NCI-H2227 (cell line): ENCODE results near the gene PRIMA1.

ENCODE experiments used
- DNase-seq: peaks from one replicate; lab custom pipeline; 2025; ENCODE audit not compliant: unreplicated experiment; lab: John Stamatoyannopoulos, UW

PRIMA1 gene

DNA sequence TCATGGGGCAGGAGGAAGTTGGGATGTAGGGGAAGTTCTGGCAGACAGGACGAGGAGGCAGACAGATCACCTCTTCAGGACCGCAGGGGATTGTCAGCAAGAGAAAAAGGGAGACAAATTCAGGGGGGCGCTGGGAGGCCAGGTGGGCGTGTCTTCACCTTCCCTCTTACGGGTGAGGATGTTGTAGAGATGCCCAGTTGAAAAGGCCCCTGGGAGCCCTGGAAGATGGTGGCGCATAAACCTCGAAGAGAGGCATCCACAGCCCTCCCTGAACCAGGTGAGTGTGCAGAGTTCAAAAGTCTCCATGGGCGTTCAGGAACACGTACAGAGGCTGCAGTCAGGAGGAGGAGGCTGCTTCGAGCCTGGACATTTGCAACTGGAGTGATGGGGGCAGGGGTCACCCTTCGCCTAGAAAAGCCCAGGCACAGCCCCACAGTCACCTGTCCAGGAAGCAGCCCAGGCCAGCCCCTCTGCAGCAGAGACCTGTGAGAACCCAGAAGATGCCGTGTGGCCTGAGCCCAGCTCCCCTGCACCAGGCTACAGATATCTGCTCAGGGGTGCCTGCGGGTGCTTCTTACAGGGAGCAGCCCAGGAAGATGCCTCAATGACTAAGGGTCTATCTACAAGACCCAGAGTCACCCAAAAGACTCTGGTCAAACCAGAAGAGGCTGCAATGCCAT is 74.4 kb downstream of the PRIMA1 start:
- no peak for DNase-seq

DNA sequence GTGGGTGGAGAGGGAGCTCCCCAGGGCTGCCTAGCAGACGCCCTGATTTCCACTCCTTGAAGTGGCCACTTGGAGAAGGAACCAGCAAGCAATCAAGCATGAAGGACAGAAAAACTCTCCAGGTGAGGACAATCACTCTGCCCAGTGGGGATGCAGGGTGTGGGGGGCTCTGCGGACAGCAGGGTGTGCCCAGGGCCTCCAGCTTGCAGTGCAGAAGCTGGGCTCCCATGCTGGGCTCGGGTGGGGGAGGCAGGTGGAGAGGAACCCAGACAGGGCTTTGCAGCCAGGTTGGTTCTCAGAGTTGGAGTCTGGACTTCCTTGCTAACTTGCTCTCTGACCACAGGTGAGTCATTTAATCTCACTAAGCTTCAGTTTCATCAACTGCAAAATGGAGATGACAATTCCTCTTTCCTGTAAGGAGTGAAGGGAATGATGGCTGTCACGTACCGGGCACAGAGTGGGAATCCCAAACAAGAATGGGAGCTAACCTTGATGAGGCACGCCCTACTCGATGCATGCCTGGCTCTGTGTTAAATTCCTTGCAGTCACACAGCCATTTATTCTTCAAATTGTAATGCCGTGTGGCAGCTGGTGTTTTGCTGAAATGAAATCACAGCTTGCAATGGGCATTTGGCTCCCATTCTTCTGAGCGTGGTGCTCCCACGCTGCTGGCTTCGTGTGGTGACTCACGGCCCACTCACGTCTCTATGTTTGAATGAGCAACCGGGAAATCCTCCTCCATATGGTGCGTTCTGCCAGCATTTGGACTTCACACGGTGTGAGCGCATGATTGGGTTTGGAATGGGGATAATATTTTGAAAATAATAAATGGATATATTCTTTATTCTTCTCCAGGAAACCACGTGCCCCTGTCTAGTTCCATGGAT is 75.2 kb downstream of the PRIMA1 start:
- no peak for DNase-seq

DNA sequence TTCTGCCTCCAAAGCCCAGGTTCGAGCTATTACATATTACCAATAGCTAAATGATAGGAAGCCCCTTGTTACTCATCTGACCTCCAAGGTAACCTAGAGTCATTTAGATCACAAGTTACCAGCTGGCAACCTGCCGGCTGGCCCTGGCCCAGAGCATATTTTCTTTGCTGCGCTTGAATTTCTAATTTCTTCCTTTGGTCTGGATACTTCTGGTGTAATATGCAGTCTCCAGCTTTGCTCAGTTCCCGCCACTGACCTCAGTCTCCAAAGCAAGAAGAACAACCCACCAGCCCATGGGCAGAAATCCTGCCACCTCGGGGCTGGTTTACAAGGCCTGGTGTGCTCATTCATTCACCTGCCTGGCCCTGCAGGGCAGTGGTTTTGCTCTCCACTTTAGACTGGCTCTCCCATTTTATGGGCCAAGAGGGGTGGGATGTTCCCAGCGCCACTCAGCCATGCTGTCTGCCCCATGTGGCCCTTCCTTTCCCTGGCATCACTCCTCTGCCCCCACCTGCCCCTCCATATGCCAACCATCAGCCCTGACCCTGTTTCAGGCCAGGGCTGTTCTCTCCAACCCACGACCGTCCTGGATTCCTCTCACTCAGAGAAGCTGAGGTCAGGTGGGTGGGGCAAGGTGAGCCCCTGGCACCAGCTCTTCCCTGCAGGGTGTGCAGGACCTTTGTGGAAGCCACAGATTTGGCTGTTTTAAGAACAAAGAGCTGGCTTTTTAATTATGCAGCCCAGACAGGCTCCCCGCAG is 76.0 kb downstream of the PRIMA1 start:
- DNase-seq = no peak

DNA sequence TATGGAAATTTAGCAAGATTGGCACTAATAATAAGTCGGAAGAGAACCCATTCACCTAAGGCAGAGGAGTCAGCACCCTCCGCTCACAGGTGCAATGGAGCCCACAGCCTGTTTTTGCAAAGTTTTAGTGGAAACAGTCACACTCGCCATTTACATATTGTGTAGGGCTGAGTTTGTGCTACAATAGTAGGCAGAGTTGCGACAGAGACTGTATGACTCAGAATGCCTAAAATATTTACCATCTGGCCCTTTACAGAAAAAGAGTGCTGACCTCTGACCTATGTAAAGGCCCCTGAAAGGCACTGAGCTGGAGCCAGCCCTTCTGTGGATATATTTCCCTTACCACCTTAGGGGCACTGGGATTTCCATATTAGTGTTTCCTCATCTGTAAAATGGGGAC is 79.0 kb downstream of the PRIMA1 start:
- no peak for DNase-seq

DNA sequence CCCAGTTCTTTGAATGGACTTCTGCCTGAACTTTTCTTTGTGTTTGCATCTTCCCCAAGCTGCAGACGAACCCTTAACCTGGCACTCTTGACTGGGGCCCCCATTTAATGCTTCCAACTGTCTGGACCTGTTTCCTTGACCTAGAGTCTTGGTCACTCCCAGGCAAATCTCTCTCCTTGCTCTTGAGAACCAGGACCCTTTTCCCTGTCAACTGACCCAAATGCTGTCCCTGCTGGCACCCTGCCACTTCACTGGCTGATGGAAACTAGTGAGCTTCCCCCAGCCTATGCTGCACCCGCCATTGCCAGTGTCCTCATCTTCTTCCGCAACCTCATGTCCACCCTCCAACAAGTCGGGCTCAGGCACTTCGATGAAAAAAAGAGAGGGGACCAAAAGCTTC is 79.5 kb downstream of the PRIMA1 start:
- DNase-seq = no peak

DNA sequence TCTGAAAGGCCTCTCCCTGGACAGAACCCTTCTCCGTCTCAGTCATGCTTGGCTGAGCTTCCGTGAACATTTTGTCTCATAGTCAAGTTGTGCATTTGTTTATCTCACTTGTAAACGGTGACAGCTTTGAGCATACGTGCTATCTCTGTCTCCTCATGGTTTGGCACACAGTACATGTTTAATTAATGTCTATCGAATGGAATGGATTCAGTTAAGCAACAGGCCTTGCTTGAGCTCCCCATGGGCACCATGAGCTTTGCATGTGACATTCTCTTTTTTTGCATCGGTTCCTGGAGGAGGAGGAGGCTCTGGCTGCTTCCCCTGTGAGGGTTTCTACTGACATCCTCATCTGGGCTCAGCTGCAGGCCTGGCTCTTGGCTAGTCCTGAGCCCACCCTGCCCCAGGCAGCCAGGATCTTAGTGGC is 80.0 kb downstream of the PRIMA1 start:
- DNase-seq = no peak

DNA sequence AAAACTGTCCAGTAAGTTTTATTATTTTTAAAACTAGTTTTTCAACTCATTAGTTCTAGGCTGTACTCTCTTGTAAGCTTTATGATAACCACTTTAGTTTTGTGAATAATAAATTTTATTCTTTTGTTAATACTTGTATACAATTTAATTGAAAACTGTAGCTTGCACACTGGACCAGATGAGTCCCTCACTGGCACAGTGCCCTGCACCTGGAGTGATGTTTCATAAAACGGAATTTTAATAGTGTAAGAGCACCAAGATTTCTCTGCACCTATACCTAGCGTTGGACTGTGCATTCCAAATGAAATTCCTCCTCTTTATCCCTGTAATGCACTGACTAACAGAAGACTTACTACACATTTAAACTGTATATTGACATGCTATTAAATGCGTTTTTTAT is 80.8 kb downstream of the PRIMA1 start:
- DNase-seq = no peak

DNA sequence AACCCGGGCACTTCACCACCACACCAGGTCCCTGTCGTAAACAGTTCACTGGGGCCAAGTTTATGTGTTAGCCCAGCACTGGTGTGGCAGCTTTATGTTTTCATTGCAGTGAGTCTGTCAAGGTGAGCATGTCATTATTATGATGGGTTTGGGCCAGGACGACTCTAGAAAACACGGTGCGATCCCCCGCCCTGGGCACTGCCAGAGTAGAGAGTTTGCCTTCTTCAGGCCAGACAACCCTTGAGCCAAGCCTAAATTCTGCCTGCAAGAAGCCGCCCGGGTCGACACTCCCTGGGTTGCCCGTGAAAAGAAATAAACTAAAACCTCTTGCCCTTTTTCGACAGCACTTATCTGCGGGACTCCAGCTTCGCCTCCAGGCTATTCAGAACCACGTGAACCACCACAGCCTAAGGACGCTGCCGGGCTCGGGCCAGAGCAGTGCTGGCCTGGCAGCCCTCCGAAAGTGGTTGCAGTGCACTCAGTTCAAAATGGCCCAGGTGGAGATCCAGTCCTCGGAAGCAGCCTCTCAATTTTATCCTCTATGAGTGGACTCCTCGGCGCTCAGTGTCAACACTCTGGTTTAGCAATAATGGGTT is 81.8 kb downstream of the PRIMA1 start:
- DNase-seq = no peak

DNA sequence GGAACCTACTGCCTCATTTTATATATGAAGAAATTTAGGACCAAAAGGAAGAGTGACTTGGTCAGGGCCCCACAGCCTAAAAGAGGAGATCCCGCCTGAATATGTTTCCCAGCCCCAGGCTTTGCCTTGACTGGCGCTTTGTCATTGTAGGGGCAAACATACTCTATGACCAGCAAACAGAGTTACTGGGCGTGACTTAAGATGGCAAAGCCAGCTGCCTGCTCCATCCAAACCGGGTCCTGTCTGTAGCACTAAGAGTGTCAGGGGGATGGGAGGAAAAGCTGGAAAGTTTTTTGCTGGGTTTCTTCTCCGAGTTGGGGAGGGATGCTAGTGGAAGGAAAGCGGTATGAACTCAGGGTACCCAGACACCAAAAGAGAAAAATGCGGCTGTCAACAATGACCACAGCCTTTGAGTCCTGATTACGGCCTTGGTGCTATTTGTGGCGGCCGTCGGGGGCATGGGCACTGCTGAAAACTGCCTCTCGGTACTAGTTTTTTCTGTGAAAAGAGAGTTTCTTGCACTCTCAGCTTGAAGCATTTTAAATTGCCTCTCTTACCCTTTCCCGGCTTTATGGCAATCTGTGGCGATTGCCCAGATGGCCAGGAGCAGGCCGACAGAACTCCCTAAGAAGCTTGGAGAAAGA is 82.7 kb downstream of the PRIMA1 start:
- DNase-seq = no peak

DNA sequence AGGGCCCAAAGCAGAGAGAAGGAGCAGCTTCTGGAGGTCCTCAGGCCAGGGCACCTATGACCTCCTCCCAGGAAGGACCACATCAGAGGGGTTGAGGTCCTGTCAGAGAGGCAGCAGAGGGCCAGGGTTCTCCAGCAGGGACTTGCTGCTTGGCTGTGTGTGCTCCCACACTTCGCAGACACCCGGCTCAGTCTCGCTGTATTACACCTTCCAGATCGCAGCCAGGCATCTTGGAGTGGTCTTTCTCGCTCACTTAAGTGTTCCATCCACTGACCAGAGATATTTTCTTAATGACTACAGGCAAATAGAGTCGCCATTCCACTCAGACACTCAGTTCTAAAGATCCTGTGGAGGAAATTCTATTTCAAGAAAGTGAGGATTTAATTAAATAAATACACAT is 84.3 kb downstream of the PRIMA1 start:
- DNase-seq = no peak

DNA sequence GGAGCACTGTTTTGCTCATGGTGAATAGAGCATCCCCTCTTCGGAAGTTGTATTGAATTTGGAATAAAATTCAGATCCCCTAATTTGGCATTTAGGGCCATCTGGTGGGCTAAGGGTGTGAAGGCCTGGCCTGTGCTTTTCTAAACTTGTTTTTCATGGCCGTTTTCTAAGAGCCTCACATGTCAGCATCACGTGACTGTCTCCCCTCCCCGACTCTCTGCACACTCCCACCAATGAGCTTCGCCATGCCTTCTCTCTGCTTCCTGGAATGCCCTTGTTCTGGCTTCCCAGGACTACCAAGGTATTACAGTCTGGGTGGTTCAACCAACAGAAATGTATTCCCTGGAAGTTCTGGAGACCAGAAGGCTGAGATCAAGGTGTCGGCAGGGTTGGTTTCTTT is 85.3 kb downstream of the PRIMA1 start:
- no peak for DNase-seq

DNA sequence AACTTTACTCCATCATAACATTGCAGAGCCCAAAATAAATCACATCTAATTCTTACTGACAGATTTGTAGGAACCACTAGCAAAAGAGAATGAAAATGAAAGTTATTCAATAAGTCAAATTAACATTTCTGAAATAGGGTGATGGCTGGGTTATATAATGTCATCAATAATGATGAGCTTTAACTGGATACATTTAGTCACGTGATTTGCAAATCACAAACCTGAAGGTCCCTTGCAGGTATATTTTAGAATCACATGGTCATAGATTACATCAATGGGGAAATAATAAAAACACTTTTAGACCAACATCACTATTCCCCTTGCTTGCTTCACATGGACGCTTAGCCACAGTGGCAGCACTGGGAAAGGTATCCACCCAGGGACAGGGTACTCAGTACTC is 86.7 kb downstream of the PRIMA1 start:
- DNase-seq = no peak

DNA sequence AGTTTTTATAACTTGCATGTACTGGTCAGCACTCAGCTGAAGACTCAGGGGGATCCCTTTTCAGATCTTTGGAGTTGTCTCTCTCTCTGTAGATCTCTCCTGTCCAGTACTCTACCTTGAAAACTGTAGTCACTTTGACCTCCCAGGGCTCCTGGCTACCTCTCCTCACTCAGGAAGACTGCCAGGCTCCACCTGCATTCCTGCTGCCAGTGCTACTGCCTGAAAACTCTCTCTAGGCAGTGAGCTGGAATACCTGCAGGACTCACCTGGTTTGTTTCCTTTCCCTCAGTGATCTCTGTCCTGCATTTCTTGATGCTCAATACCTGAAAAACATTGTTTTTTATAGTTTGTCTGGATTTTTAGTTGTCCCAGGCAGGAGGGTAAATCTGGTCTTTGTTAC is 87.4 kb downstream of the PRIMA1 start:
- no peak for DNase-seq

DNA sequence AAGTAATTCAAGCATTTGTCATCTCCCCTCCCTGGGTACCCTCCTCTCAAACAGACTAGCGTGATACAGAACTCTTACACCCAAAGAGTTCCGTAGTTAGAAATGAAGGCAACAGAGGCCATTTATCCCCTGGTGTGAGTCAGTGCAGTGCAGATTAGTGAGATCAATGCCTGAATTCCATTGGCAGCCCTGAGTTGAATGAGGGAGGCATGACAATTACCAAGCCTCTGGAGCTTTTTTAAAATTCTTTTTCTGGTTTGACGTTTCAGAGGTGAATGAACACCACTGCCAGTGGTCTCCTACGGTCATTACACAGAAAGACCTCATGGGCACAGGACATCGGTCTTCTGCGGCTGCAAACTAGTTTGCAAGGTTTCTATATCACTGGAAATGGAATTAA is 94.4 kb downstream of the PRIMA1 start:
- DNase-seq = no peak

DNA sequence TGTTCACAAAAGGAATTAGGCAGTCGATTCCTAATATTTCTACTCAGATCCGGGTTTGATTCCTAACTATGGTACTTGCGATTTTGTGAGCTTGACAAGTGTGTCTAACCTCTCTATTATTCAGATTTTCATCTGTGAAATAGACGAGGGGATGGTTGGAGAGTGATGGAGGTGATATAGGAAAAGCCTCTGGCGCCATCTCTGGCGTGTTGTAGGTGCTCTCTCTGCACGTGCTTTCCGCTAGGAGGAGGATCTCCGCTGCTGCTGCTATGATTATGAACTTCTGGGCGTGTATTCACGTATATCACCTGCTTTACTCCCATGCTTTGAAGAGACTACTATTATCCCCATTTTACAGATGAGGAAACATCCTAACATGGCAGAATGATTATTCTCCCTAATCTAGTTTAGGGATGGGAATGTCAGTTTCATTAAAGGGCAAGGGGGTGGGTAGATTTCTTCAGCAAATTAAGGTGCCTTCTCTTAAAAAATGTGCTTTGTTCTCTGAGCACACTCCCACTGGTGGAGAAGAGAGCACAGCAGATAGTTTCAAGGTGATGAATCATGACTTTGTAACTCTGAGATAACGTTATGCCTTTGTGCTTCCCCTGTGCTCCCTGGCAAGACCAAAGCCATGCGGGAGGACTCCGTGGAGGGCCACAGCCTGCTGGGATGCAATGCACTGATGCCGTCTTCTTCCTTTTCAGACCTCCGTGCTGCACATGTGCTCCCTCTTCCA is 97.1 kb downstream of the PRIMA1 start:
- no peak for DNase-seq

DNA sequence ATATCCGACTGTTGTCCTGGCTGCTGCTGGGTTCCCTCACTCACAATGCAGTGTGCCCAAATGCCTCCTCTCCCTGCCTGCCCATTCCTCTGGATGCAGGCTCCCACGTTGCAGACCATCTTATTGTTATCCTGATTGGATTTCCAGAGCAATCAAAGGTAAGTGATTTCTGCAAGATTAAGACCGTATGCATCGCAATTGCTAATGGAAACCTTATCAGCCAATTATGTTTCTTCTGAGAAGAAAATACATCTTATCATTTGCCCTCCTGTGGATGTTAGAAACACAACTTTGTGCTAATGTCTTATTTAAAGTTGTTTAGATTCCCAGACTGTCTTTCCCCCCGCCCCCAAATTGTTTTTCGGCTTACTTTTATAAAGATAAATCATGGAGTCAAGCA is 98.1 kb downstream of the PRIMA1 start:
- no peak for DNase-seq

DNA sequence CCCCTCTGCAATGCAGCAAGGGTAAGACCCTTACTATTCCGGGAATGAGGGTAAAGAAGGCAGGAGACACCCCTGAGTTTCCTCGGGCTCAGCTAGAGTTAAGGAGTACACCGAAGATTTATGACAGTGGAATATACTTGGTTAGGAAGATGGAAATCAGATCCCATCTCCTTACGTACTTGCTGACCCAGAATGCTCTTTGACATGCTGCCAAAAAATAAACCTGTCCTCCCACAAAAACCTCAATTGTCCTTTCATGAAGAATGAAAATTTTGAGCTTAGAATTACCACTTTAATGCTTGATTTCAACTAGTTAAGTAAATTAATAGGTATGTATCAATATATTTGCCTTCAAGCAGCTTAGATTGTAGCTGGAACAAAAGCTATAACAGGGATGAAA is 99.5 kb downstream of the PRIMA1 start:
- no peak for DNase-seq

DNA sequence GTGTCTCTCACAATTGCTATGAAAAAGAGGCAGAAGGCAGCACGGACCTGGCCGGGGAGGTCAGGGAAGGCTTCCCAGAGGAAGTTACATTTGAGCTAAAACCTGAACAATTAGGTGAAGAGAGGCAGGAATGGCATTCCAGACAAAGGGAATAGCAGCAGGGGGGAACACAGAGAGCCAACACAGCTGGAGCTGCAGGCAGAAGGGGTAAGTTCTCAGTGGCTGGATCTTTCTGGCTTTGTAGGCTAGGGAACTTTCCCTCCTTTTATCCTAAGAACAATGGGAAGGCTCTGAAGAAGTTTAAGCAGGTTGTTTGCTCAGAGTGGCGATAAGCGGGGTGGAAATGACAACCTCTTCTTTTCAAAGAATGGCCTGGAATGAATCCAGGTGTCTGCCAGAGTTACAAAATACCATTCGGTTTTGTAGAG is 100.0 kb downstream of the PRIMA1 start:
- DNase-seq = no peak

DNA sequence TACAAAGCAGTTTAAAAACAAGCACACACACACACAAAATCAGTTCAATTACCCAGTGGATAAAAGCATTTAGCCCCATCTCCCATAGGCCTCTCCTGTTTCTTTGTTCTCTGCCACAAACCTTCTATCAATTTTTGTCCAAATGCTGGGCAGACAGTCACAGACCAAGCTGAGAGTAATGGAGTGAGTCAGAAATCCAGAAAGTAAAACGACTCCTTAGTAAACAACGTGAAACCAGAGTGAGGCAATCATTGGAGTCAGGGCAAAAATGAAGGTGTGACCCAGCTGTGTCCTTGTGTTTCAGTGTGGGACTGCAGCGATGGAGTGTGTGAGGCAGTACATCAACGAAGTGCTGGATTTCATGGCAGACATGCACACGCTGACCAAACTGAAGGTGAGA is 102.0 kb downstream of the PRIMA1 start:
- DNase-seq = no peak
